GM19324 (cell line): ENCODE measurements around the gene NRP1.

ENCODE experiments used
- ATAC-seq: cut with Tn5 transposase; IDR thresholded peaks from one replicate; pipeline ENCODE4 v1.9.1; 2021; ENCODE audit warnings: mild to moderate bottlenecking, moderate library complexity; ENCODE audit not compliant: unreplicated experiment, low FRiP score

NRP1 gene

DNA sequence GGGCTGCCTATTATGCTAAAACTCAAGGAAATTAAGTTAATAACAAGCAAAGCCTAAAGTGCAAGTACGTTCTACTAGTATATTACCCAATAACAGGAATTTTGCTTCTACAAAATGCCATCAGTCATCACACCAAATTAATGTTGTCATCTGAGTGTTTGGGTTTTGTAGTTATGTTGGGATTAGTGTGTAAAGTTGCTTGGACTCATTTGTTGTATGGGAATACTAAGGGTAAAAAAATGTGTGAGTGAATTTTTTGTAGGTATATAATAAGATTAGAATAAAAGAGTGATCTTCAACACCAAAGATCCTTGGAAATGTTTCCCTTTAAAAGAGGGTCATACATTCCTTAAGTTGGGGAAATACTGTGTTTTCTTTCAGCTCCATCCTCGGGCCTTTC is 38.6 kb downstream of the NRP1 start:
- no peak for ATAC-seq

DNA sequence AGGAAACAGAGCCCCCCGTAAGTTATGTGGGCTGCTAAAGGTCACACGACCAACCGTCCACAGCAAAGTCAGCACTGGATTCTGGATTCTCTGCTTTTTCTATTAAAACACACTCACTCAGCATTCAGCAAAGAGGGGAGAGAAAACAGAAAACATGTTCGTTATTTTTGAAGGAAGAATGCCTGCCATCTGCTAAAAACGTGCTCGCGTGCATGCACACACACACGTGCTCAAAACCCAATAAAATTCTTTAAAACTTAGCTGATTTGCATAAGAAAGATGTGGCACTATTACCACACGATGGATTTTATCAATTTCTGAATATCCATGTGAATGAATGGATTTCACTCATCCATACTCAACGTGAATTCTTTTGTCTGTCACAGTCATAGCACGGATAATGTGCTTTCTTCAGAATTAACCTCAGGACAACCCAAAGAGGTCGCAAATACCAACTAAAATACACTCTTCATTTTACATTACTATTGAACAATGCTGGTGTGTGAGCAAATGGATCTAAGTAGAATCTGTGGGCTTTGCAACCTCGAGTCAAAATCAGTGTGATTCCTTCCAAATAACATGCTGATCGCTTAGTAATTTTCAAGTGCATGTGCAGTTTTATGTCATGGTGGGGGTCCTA is 40.8 kb downstream of the NRP1 start:
- ATAC-seq, result no peak

DNA sequence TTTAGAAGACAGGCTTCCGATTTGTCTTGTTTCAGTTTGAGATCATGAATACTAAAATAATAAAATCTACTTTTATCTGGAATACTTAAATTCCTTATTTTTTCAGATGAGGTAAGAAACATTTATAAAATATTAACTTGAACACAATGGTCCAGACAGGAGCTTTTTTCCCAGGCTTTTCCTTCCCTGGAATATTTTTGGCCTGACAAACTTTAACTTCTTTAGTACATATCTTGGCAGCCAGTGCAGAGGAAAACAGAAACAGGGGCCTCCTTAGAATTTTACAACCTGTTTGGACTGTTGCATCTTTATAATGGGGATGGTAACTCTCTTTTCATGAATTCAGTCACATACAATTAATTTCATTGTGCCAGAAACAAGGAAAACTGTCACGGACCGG is 41.4 kb downstream of the NRP1 start:
- no peak for ATAC-seq

DNA sequence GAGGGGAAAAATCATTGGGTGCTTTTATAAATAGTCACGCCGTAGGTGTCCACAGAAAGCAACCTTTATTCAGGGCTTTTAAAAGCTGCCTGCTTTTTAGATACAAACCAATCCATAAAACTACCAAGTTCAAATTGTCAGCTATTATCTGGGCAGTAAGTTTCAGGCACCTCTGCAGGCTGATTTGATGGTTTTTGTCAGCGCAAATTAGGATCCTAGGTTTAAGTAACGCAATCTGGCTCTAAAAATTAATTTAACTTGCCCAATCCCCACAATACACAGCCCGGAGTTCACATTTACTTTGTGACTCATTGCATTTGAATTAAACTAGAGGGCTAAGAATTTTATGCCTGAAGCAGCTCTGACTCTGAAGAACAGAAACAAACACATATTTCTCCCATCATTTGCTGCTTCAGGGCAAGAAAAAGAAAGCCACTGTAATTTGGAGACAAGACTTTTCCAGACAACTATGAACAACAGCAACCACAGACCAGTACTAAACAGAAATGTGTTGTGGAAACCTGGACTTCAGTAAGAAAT is 43.3 kb downstream of the NRP1 start:
- no peak for ATAC-seq

DNA sequence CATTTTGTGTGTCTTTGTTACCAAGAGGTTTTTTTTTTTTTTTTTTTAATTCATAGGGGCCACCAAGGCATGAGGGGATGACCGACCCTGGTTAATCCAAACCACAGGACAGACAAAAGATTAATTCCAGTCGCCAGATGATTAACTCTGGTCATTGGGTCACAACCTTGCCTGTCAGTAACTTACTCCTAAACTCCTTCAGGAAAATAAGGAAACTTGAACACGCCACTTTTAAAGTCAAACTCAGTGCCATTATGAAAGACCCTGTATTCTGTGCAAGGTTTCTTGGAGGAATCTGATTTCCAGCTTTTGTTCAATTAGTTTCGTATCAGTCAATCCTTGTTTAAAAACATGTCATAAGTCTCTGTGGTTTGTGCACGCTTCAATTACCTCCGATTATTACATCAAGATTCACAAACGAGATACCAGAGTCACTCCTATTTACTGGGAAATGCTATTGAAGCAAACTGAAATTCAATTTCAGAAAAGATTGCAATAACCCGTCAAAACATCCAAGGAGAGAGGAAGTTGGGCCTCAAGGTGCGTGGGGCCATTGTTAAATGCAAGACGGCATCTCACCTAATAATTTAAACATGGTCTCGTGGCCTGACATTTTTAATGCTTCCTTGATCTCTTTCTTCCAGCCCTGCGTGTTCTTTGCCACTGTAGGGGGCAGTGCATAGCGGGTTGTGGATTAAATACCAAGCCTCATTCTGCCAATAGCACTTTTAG is 44.0 kb downstream of the NRP1 start:
- ATAC-seq, result no peak

DNA sequence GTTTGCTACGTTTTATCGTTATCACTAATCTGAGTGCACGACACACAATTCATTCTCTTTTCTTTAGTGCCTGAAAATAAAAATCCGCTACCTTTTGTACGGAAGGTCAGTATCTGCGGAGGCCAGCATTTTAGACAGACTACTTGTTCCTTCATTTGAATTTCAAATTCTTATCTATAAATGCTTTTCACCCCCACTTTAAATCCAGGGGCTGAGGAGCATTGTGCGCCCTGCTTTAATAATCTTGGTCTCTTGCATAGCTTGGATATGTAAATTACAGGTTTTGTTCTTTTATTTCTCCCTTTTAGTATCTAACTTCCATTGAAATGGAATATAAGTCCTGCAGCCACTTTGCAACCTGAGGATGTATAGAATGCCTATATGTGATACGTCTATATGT is 44.7 kb downstream of the NRP1 start:
- no peak for ATAC-seq

DNA sequence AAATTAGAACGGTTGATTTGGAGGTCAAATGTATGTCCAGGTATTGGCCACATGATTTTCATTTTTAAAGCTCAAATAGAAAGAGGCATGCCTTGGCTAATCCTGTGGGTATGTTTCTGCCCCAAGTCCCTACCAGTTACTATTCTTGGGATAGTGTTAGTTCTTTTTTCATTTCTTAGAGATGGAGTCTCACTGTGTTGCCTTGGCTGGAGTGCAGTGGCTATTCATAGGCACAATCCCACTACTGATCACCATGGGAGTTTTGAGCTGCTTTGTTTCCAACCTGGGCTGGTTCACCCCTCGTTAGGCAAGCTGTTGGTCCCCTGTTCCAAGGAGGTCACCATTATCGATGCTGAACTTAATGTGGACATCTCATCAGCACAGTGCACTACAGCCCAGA is 46.3 kb downstream of the NRP1 start:
- no peak for ATAC-seq

DNA sequence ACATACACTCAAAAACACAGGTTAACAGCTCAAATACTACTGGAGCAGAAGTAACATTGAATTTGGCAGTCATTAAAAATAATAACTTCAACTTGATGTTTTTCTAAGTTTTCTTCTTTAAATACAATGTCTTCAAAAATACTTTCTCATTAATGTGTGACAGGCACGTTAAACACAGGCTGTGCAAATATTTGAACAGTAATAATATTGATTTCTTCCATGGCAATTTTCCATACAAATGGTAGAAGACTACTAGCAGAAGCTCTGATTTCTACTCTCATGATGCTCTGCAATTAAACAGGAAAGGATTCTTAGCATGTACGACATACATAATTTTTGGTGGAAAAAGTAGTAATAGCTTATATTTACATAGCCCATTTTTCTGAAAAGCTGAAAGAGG is 47.4 kb downstream of the NRP1 start:
- no peak for ATAC-seq

DNA sequence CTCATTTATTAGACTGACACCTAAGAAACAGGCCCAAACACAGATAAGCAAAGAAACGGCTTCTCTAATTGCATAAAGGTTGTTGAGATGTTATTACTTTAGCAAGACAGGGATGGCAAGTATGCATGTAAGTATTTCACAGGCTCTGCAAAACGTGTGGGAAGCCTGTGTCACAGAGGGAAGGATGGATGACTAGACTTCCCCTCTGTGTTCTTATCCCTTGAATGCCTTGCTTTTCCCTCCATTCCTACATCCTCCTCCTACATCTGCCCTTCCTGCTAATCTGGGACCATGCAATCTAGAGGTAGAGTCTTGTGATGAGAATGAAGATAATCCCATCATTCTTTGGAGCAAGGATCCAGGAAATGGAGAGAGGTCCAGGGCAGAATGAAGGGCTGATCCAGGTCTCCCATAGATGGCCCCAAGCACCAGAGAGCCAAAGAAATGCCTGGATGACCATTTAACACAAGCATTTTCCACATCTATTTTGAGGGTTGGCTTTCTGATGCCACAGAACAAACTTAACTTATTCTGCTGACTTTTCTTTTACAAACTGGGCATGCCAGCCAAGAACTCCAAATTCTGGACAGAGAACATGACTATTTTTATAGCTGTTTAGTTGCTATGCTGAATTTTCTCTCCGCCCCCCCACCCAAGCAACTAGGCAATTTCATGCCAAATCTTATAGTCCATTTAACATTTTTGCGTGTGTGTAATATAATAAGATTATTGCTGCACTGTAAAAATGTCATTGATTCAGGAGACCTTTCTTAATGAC is 48.1 kb downstream of the NRP1 start:
- ATAC-seq, result no peak

DNA sequence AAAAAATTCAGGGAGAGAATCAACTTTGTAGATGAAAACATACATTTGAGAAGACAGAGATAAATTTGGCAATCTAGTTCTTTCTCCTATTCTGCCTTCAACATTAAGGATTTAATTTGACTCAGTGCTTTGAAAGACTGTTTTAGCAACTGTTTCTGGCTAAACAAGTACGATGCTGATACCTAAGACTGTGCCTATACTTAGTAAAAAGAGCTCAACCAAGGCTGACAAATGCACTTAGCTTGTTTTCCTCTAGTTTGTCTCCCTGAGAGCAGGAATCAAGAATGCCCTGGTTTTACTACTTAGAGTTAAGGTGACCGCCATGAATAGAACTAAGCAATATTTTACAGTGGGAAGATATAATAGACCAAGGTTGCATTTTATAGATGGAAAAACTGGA is 49.5 kb downstream of the NRP1 start:
- no peak for ATAC-seq

DNA sequence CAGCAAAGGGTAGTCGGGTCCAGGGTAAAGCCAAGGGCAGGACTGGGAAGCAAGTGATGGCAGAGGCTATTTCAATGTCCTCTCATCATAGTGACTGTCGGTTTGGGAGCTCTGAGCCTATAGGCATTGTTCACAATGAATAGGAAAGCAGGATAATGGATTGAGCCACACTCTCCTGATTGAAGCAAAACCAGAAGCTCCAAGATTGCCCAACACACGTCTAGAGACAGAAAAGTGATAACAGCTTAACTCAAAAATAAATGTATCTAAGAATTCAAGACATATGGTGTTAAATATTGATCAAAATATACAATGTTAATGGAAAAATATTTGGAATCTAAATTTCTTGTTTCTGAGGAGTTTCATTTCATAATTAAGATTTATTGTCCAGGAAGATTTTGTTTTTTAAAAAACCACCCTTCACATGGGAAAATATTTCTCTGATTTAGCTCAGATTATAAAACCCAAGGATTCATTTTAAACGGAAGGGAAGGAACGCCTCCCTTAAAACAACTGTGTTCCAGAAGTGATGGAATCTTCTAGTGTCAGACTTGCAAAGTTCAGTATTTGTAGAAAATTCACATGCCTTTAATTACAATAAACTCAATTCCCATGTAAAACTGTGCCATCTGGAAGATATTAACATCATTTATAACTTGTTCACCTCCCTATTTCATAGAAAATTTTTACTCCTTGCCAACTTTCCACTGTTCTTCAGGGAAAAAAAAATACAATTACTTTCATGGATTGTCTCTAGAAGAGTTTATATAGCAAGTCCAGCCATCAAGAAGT is 54.5 kb downstream of the NRP1 start:
- ATAC-seq, result no peak

DNA sequence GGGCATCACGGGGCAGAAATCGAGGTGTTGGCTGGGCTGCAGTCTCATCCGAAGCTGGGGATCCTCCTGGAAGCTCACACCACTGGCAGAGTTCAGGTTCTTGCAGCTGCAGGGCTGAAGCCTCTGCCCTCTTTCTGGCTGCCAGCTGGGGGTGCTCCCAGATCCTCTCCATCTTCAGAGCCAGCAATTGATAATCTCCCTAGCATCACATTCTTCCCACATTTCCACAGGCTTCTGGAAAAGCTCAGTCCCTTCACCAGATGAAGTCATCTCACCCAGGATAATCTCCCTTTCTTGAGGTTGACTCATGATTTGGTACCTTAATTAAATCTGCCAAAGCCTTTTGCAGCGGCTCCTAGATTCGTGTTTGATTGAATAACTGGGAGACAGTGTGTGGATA is 55.2 kb downstream of the NRP1 start:
- ATAC-seq, result no peak

DNA sequence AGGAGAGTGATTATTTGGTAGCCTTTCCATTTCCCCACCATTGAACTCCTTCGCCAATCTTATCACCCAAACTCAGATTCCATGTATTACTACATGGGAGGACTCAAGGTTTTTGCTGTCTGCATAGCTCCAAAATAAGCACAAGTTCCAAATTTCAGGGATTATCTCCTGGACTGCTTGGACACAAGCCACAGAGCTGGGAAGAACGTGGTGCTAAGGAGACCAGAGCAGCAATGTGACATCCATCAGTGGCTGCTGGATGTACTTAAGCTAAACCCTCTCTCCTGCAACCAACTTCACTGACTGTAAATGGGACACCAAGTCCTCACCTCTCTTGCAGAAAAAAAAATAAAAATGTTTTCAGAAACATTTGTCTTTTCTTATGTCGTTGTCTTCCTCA is 56.3 kb downstream of the NRP1 start:
- ATAC-seq, result no peak

DNA sequence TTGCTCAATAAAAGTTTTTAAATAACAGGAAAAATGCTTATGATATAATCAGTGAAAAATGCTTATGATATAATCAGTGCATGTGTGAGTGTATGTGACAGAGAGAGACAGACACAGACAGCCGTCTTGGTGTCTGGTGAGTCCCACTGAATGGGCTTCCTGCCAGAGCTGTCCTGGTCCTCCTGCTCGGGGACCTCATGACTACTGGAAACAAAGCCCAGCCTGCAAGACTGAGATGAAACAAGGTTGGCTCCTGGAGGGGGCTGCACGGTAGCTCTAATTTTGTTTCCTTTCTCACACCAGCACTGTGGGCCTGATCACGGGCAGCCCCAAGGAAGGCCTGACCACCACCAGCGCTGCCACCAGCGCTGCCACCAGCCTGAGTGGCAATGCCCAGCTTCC is 57.3 kb downstream of the NRP1 start:
- no peak for ATAC-seq

DNA sequence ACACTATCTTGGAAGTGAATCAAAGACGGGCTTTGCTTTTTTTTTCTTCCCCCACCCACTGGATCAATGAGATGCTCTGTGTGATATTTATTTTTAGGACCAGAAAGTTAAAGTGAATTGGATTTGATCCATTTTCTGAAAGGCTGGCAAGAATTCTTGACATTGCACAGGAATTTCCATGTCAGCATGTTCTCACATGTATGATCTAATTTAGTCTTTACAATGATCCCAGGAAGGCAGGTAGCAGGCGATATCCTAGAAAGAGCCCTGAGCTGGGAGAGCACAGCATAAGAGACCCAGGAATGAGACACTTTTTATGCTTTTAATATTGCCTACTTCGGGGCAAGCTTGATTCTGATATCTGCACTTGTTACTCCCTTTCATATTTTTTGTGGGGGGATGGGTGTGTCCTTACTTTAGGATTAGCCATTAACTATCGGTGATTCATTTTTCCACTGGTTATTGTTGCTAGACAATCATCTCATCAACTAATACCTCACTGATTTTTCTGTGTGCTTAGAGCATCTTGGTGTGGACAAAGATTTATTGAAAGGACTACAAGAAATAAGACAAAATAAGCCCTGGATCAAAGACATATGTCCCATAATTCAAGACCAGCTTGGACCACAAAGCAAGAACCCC is 58.1 kb downstream of the NRP1 start:
- no peak for ATAC-seq

DNA sequence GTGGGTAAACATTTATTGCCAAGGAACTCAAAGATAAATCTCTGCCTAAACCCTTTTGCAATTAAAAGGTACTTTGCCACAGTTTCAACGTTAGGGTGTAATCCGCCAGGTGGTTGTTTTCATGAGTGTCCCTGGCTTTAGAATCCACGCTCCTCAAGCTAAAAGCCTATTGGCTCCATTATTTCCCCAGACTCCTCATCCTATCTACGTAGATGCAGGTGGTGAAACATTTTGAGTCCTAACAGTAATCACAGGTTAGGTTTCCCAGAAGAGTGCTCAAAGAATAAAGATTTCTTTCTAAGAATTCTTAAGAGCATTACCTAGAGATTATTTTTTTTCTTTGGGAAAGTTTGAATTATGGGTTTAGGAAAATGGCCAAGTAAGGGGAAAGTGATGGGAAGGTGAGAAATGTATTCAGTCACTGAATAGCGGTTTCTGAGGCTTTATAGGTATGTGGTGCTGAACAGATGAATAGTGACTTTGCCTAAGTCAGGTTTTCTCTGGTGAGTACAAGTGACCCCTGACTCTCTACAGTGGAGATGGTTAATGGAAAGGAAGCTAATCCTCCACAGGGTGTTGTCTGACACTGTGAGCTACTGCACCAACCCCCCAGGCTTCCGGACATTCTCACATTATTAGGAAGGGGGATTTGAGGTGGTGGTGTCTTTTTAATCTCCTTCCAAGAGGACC is 60.2 kb downstream of the NRP1 start:
- ATAC-seq, result no peak

DNA sequence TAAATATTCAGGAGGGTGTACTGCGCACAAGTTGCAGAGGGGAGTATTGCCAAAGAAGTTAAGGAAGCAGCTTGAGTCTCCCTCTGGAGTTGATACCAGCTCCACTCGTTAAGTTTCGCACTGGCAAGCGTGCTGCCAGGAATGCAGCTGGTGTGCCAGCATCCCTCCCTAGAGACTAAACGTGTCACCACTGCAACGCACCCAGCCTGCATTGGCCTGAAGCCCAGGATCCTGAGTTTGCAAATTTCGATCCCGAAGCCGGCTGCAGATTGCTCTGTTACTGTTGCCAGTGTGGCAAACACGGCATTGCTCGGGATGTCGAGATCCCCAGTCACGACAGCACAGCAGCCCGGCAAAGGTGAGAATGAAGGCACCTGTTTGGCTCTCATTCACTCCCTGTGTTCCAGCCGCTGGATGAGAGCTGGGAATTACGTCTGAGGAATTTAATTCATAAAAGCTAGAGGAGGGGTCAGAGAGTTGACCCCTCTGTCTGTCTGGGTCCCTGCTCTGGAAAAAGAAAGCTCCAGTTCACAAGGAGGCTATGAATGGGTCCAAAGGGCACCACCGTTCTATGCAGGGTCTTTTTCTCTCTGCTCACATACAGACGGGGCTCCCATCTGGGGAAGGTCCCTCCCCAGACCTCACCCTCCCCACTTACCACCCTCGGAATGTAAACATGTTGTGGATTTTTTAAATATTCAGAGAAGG is 61.0 kb downstream of the NRP1 start:
- ATAC-seq, result no peak

DNA sequence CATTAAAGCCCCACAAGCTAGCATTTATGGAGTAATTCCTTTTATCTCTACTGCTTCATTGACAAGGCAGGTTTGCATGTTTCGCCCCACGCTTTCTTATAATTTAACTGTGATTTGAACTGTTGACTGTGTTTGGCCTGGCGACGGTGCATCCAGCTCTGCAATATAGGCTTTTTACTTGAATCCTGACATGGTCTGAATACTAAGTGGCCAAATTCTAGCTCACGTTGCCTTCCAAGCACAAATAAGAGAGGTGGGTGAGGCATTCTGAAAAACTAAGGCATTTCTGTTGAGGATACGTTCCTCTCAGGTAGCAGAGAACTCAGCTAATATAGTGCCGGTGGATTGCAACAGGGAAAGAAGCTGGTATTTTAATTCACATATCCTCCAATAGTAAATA is 61.8 kb downstream of the NRP1 start:
- ATAC-seq, result no peak

DNA sequence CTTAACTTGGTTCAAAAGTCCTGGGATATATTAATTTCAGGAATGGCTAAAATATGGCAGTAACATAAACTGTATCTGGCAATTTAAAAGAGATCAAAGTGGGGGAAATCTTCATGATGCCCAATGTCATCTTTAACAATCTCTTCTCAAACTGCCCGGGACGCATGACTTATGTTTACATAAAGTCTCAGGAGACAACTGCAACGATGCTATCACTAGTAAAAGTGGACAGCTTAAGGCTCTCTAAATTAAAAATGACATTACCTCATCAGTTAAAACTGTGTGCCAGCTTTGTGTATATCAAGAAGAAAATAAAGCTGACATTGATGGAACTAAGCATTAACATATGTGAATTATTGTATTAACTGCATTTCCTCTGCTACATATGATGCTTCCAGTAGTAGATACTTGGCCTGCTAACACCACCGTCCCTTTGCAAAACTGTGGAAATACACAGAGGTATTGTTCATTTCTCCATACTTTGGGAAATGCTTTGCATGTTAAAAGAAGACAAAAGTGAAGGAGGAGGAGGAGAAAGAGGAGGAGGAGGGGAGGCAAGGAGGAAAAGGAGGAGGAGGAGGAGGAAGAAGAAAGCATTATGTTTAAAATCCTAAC is 62.4 kb downstream of the NRP1 start:
- no peak for ATAC-seq
